HEK293 (cell line): Measurements from ENCODE around the gene CACNA2D3.

Source experiments
- CTCF ChIA-PET: fragments of 350-600 bp; formaldehyde crosslinking; extraction: SDS; loops from one replicate; lab custom pipeline; 2021; ENCODE audit warnings: antibody characterized with exemption; lab: Yijun Ruan, JAX
- POLR2A ChIA-PET: fragments of 300-600 bp; formaldehyde crosslinking; extraction: SDS; loops from one replicate; lab custom pipeline; 2020; ENCODE audit warnings: antibody characterized with exemption, inconsistent platforms; lab: Yijun Ruan, JAX
- H3K27ac ChIP-seq: fragments of 200-500 bp; sonication (Bioruptor generic); 2 replicates; pipeline ENCODE4 v1.5.1; 2014; ENCODE audit warnings: low read depth, low read length, control low read depth, inconsistent platforms; ENCODE audit errors: extremely low read depth
- H3K36me3 ChIP-seq, 2 experiments: fragments of 200-500 bp in 1 of 2; sonication (Bioruptor generic) in 1 of 2; 1 replicate in 1 of 2; 2 replicates in 1 of 2; pipeline ENCODE4 v1.5.1; 2014 to 2017; ENCODE audit warnings: inconsistent platforms in 2 of 2, low read length in 2 of 2; ENCODE audit not compliant: control insufficient read depth in 2 of 2, insufficient read depth in 1 of 2
- H3K4me1 ChIP-seq: fragments of 200-500 bp; sonication (Bioruptor generic); 2 replicates; pipeline ENCODE4 v1.5.1; 2014; ENCODE audit warnings: mild to moderate bottlenecking, low read length, inconsistent platforms; ENCODE audit not compliant: control insufficient read depth, insufficient read depth
- H3K4me3 ChIP-seq: 2 replicates; pipeline ENCODE4 v1.5.1; 2011; ENCODE audit warnings: low read depth, mild to moderate bottlenecking, control low read depth, low read length, moderate library complexity
- H3K9me3 ChIP-seq: fragments of 200-500 bp; sonication (Bioruptor generic); 2 replicates; pipeline ENCODE4 v1.5.1; 2014; ENCODE audit warnings: low read depth, low read length, inconsistent platforms; ENCODE audit not compliant: control insufficient read depth, insufficient read depth
- AEBP2 ChIP-seq: fragments of 450-650 bp; formaldehyde crosslinking; IDR thresholded peaks from 2 replicates; pipeline ENCODE4 v1.5.1; 2016; ENCODE audit warnings: missing biosample characterization, missing genetic modification characterization, borderline replicate concordance
- BCL11A ChIP-seq: fragments of 450-650 bp; formaldehyde crosslinking; IDR thresholded peaks from 2 replicates; pipeline ENCODE4 v1.5.1; 2016; ENCODE audit warnings: low read depth, missing biosample characterization, missing genetic modification characterization
- KLF7 ChIP-seq: fragments of 450-650 bp; formaldehyde crosslinking; IDR thresholded peaks from 2 replicates; pipeline ENCODE4 v1.5.1; 2016; ENCODE audit warnings: missing biosample characterization, missing genetic modification characterization, borderline replicate concordance
- PRDM6 ChIP-seq: fragments of 450-650 bp; formaldehyde crosslinking; IDR thresholded peaks from 2 replicates; pipeline ENCODE4 v1.5.1; 2017; ENCODE audit warnings: missing biosample characterization, missing genetic modification characterization
- SCRT1 ChIP-seq: fragments of 450-650 bp; formaldehyde crosslinking; IDR thresholded peaks from 2 replicates; pipeline ENCODE4 v1.5.1; 2016; ENCODE audit warnings: missing biosample characterization, missing genetic modification characterization, borderline replicate concordance
- SP2 ChIP-seq: fragments of 450-650 bp; formaldehyde crosslinking; IDR thresholded peaks from 2 replicates; pipeline ENCODE4 v1.5.1; 2016; ENCODE audit warnings: missing biosample characterization, missing genetic modification characterization
- SP7 ChIP-seq: fragments of 450-650 bp; formaldehyde crosslinking; IDR thresholded peaks from 2 replicates; pipeline ENCODE4 v1.5.1; 2016; ENCODE audit warnings: missing biosample characterization, missing genetic modification characterization
- TRIM28 ChIP-seq: IDR thresholded peaks from 2 replicates; pipeline ENCODE4 v1.6.1; 2011; ENCODE audit warnings: low read length, control low read depth, borderline replicate concordance
- ZBTB20 ChIP-seq: fragments of 450-650 bp; formaldehyde crosslinking; IDR thresholded peaks from 2 replicates; pipeline ENCODE4 v1.5.1; 2016; ENCODE audit warnings: missing biosample characterization, missing genetic modification characterization
- ZBTB7A ChIP-seq: fragments of 450-650 bp; formaldehyde crosslinking; IDR thresholded peaks from 2 replicates; pipeline ENCODE4 v1.5.1; 2016; ENCODE audit warnings: low read depth, missing biosample characterization, missing genetic modification characterization
- ZFHX2 ChIP-seq: fragments of 450-650 bp; formaldehyde crosslinking; conservative IDR thresholded peaks from 2 replicates; pipeline ENCODE4 v1.5.1; 2016; ENCODE audit warnings: missing biosample characterization, missing genetic modification characterization
- ZNF112 ChIP-seq: fragments of 450-650 bp; formaldehyde crosslinking; IDR thresholded peaks from 2 replicates; pipeline ENCODE4 v1.5.0; 2017; ENCODE audit warnings: missing biosample characterization, missing genetic modification characterization
- ZNF146 ChIP-seq: fragments of 450-650 bp; formaldehyde crosslinking; IDR thresholded peaks from 2 replicates; pipeline ENCODE4 v1.5.1; 2016; ENCODE audit warnings: missing biosample characterization, missing genetic modification characterization
- ZNF202 ChIP-seq: fragments of 450-650 bp; formaldehyde crosslinking; IDR thresholded peaks from 2 replicates; pipeline ENCODE4 v1.5.1; 2016; ENCODE audit warnings: missing biosample characterization, missing genetic modification characterization, borderline replicate concordance
- ZNF280D ChIP-seq: fragments of 450-650 bp; formaldehyde crosslinking; IDR thresholded peaks from 2 replicates; pipeline ENCODE4 v1.5.1; 2016; ENCODE audit warnings: missing biosample characterization, missing genetic modification characterization
- ZNF404 ChIP-seq: fragments of 450-650 bp; formaldehyde crosslinking; IDR thresholded peaks from 2 replicates; pipeline ENCODE4 v1.5.1; 2017; ENCODE audit warnings: missing biosample characterization, missing genetic modification characterization
- ZNF423 ChIP-seq: fragments of 450-650 bp; formaldehyde crosslinking; IDR thresholded peaks from 2 replicates; pipeline ENCODE4 v1.5.1; 2016; ENCODE audit warnings: missing biosample characterization, missing genetic modification characterization
- ZNF488 ChIP-seq: fragments of 450-650 bp; formaldehyde crosslinking; IDR thresholded peaks from 2 replicates; pipeline ENCODE4 v1.5.1; 2016; ENCODE audit warnings: missing biosample characterization, missing genetic modification characterization
- ZNF530 ChIP-seq: fragments of 450-650 bp; formaldehyde crosslinking; IDR thresholded peaks from 2 replicates; pipeline ENCODE4 v1.5.1; 2016; ENCODE audit warnings: low read depth, missing biosample characterization, missing genetic modification characterization
- ZNF549 ChIP-seq: fragments of 450-650 bp; IDR thresholded peaks from 2 replicates; pipeline ENCODE4 v1.5.1; 2018; ENCODE audit warnings: missing biosample characterization, missing genetic modification characterization, mild to moderate bottlenecking, inconsistent platforms, moderate library complexity
- ZNF560 ChIP-seq: fragments of 450-650 bp; formaldehyde crosslinking; IDR thresholded peaks from 2 replicates; pipeline ENCODE4 v1.5.1; 2017; ENCODE audit warnings: missing biosample characterization, missing genetic modification characterization, borderline replicate concordance
- ZNF624 ChIP-seq: fragments of 450-650 bp; formaldehyde crosslinking; IDR thresholded peaks from 2 replicates; pipeline ENCODE4 v1.5.1; 2017; ENCODE audit warnings: missing biosample characterization, missing genetic modification characterization
- ZNF626 ChIP-seq: fragments of 450-650 bp; sonication (Bioruptor Pico); formaldehyde crosslinking; IDR thresholded peaks from 2 replicates; pipeline ENCODE4 v1.5.1; 2018; ENCODE audit warnings: missing biosample characterization, missing genetic modification characterization, inconsistent platforms
- ZNF639 ChIP-seq: fragments of 450-650 bp; formaldehyde crosslinking; IDR thresholded peaks from 2 replicates; pipeline ENCODE4 v1.5.1; 2016; ENCODE audit warnings: missing biosample characterization, missing genetic modification characterization
- ZNF777 ChIP-seq: fragments of 450-650 bp; formaldehyde crosslinking; IDR thresholded peaks from 2 replicates; pipeline ENCODE4 v1.5.1; 2017; ENCODE audit warnings: missing biosample characterization, missing genetic modification characterization, borderline replicate concordance
- ZNF785 ChIP-seq: fragments of 450-650 bp; formaldehyde crosslinking; IDR thresholded peaks from 2 replicates; pipeline ENCODE4 v1.5.1; 2016; ENCODE audit warnings: missing biosample characterization, missing genetic modification characterization
- ZSCAN18 ChIP-seq: fragments of 450-650 bp; formaldehyde crosslinking; IDR thresholded peaks from 2 replicates; pipeline ENCODE4 v1.5.1; 2016; ENCODE audit warnings: missing biosample characterization, missing genetic modification characterization
- ZSCAN30 ChIP-seq: fragments of 450-650 bp; IDR thresholded peaks from 2 replicates; pipeline ENCODE4 v1.5.1; 2018; ENCODE audit warnings: missing biosample characterization, mild to moderate bottlenecking, missing genetic modification characterization, moderate library complexity
- ZXDB ChIP-seq: fragments of 450-650 bp; formaldehyde crosslinking; IDR thresholded peaks from 2 replicates; pipeline ENCODE4 v1.5.1; 2016; ENCODE audit warnings: missing biosample characterization, missing genetic modification characterization

CACNA2D3 gene

GRCh38 chr3:54225841-54226528, 103.6 kb downstream of the CACNA2D3 start (continued):
- TF ChIP-seq ZNF639 (tag by site-specific recombination) (no peak), SP2 (tag by site-specific recombination) (no peak), ZNF280D (no peak), ZNF549 (tag by site-specific recombination) (no peak), BCL11A (no peak), ZNF423 (no peak), SCRT1 (tag by site-specific recombination) (no peak), ZBTB7A (no peak), ZNF488 (tag by site-specific recombination) (no peak)

- H3K27ac ChIP-seq, result no peak overlapping the region
- ChIA-PET POLR2A (no interaction called here), CTCF (interaction anchor here (1.0 kb wide), 1 partner anchor 13 kb away, joined by 3 read pairs; no protein-coding TSS in a partner anchor)
- H3K9me3 ChIP-seq, result no peaks in the 10 kb centered on the region
- no peaks in the 10 kb centered on the region for H3K36me3 ChIP-seq
- H3K4me1 ChIP-seq, result no peaks in the 10 kb centered on the region
- TF ChIP-seq ZNF202 (tag by site-specific recombination) (no peak), ZNF785 (tag by site-specific recombination) (no peak), ZBTB20 (tag by site-specific recombination) (no peak), ZFHX2 (no peak), ZNF626 (tag by site-specific recombination) (no peak), ZNF560 (tag by site-specific recombination) (no peak), SP7 (tag by site-specific recombination) (no peak), ZNF112 (tag by site-specific recombination) (no peak), ZSCAN18 (tag by site-specific recombination) (no peak), TRIM28 (no peak), ZSCAN30 (no peak), ZXDB (tag by site-specific recombination) (no peak), KLF7 (tag by site-specific recombination) (no peak), ZNF777 (no peak), ZNF624 (tag by site-specific recombination) (no peak), AEBP2 (tag by site-specific recombination) (no peak), ZNF530 (tag by site-specific recombination) (no peak), ZNF146 (tag by site-specific recombination) (no peak), PRDM6 (no peak), ZNF404 (tag by site-specific recombination) (no peak)
- H3K4me3 ChIP-seq, result no peak overlapping the region
Measured at GRCh38 chr3:54228806-54229205, 106.5 kb downstream of the CACNA2D3 start.
